Fibroblast of the aortic adventitia (primary cell): ENCODE results near the gene SLC41A2. TPM values are rescaled to one million over a fixed set of nuclear protein-coding genes. Genes with fewer than 3 reads are reported as not detected.
"Not testable (repeated sequence)": the region's sequence is repeated elsewhere in the genome, so short reads cannot be mapped to it uniquely, and the experiment has no call there.

Experiments used
- DNase-seq: peaks from one replicate; pipeline ENCODE4 v3.0.0-alpha.2; 2010; ENCODE audit warnings: low read depth
- H3K4me3 ChIP-seq: 2 replicates; pipeline ENCODE4 v1.5.1; 2011; ENCODE audit warnings: low read depth, mild to moderate bottlenecking, control low read depth, low read length, moderate library complexity
- total RNA-seq: library from RNA; depleted of rRNA; stranded (reverse); fragments of >200 nt; gene quantifications from 2 replicates; pipeline ENCODE4 v1.2.3, GENCODE V29; 2012; ENCODE audit warnings: low replicate concordance
- TF ChIP-seq, protein P1 (sequence below): IDR thresholded peaks from 2 replicates; pipeline ENCODE4 v1.5.1; 2011; ENCODE audit warnings: mild to moderate bottlenecking, low read length, control low read depth, inconsistent platforms; ENCODE audit not compliant: insufficient read depth

Gene SLC41A2
- total RNA-seq, 1 donor = 32.3 TPM

GRCh38 chr12:104956870-104957718 is 996 bp downstream of the SLC41A2 start:
- H3K4me3 ChIP-seq = peak overlapping the region; percentile 85
- DNase-seq = peak; percentile 66
- TF ChIP-seq, protein P1, sequence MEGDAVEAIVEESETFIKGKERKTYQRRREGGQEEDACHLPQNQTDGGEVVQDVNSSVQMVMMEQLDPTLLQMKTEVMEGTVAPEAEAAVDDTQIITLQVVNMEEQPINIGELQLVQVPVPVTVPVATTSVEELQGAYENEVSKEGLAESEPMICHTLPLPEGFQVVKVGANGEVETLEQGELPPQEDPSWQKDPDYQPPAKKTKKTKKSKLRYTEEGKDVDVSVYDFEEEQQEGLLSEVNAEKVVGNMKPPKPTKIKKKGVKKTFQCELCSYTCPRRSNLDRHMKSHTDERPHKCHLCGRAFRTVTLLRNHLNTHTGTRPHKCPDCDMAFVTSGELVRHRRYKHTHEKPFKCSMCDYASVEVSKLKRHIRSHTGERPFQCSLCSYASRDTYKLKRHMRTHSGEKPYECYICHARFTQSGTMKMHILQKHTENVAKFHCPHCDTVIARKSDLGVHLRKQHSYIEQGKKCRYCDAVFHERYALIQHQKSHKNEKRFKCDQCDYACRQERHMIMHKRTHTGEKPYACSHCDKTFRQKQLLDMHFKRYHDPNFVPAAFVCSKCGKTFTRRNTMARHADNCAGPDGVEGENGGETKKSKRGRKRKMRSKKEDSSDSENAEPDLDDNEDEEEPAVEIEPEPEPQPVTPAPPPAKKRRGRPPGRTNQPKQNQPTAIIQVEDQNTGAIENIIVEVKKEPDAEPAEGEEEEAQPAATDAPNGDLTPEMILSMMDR = no peak

- TF ChIP-seq, protein P1 = no peak
- no peak for DNase-seq
- no peak overlapping the region for H3K4me3 ChIP-seq
Observed at GRCh38 chr12:104955703-104956102, 2.4 kb downstream of the SLC41A2 start.

DNA sequence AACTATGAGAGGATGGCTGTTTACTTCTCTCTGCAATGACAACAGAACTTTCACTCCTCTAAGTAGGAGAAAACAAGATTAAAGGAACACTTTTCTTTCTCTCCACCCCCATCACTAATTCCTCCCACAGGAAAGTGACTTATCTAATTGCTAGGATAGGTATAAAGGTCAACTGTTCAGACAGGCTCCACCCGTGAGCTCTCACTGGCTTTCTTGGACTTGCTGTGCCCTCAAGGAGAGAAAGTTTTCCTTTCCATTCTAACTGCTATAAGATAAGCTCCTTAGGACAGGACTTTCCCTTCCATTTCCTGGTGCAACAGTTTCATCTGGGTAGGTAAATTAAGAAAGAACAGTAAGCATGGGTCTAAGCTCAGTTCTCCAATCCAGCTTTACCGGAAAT is 4.8 kb downstream of the SLC41A2 start:
- TF ChIP-seq, protein P1 = no peak
- no peak for DNase-seq

DNA sequence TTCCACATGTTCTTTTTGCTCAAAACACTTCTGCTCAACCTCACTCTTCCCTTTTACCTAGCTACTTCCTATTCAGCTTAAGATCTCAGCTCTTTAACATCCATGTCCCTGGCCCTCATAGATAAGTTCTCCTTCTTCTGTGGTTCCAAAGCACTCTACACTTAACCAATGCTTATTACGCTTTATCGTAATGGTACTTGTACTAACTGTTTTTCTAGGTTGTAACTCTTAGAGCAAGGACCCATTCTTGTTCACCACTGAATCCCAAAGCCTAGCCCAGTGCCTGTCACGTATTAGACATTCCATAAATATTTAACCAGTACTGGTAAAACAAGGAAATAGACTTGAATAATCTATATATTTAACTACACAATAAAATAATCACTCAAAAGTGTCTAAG is 5.3 kb downstream of the SLC41A2 start:
- H3K4me3 ChIP-seq = no peak overlapping the region
- TF ChIP-seq, protein P1 = no peak
- DNase-seq = no peak

More for the DNA sequence above, 4.8 kb downstream of the SLC41A2 start:
- no peak overlapping the region for H3K4me3 ChIP-seq

DNA sequence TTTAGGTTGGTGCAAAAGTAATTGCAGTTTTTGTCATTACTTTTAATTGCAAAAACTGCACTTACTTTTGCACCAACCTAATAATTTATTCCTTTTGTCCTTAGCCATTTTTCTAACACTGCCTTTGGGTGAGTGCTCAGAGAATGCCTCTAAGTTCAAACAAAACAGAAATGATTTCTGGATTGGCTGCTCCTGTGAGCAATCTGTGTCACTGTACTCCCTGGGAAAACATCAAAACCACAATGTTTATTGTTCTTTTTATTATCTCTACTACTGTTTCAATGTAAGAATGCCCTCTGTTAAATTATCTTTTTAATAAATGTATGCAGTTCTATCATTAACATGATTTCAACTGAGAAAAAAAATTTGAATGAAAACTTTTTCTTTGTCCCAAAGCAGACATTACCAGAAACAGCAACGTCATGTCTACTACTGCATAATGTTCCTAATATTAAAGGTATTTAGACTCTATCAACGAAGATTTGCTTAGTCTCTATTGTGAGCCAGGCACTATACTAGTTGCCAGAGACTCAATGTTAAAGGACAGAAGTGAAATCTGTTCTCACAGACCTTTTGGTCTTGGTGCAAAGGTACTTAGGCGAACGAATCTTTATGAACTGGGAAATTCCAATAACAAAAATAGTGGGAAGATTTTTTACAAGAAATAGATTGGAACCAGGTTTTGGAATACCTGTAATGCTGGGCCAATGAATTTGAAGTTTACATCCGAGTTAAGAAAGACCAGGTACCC is 6.2 kb downstream of the SLC41A2 start:
- TF ChIP-seq, protein P1 = no peak
- no peak overlapping the region for H3K4me3 ChIP-seq
- peak; percentile 41 for DNase-seq

GRCh38 chr12:104948716-104949115 is 9.4 kb downstream of the SLC41A2 start:
- not testable (repeated sequence) for DNase-seq, H3K4me3 ChIP-seq

- no peak for DNase-seq
- TF ChIP-seq, protein P1 = no peak
- no peak overlapping the region for H3K4me3 ChIP-seq
Observed at GRCh38 chr12:104944252-104944651, 13.8 kb downstream of the SLC41A2 start.

DNA sequence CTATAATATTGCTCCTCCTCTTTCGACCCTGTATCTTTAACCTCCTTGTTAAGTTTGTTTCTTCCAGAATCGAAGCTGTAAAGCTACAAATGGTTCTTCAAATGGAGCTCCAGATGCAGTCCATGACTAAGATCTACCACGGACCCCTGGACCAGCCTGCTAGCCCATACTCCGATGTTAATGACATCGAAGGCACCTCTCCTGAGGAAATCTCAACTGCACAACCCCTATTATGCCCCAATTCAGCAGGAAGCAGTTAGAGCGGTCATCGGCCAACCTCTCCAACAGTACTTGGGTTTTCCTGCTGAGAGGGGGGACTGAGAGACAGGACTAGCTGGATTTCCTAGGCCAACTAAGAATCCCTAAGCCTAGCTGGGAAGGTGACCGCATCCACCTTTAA is 14.7 kb downstream of the SLC41A2 start:
- DNase-seq, H3K4me3 ChIP-seq: not testable (repeated sequence)
